Sciatic nerve (tissue), 2 donors: ENCODE measurements around the gene KIF5B. TPM values are rescaled to one million over a fixed set of nuclear protein-coding genes. Genes with fewer than 3 reads are reported as not detected.
"Not testable (repeated sequence)": the region's sequence is repeated elsewhere in the genome, so short reads cannot be mapped to it uniquely, and the experiment has no call there.

Experiments used
- ATAC-seq: fragments of 200-7000 bp; cut with Tn5 transposase; one replicate; pipeline ENCODE4 v1.9.1; 2020; ENCODE audit warnings: mild to moderate bottlenecking, moderate library complexity
- DNase-seq: peaks from one replicate; pipeline ENCODE4 v3.0.0-alpha.2; 2020; ENCODE audit warnings: low spot score
- intact Hi-C: fragments of 100-400 bp; cut with DNase I; formaldehyde crosslinking; loops from one replicate; pipeline ENCODE4 v1.14.2; 2022
- total RNA-seq: library from RNA; stranded (reverse); fragmentation: NEBNext Ultra II Directional; extraction: Animal tissue kit (Norgen Biotek cat#: 25700); gene quantifications from one replicate; pipeline ENCODE4 v1.2.1, GENCODE V29; 2021
- donor health status: DM: no; HTN: no; CAD: no.
- donor health status: DM: no; HTN: no; CAD: no.

Gene KIF5B
- total RNA-seq, 1 donor from 2014 or later: 125 TPM

DNA sequence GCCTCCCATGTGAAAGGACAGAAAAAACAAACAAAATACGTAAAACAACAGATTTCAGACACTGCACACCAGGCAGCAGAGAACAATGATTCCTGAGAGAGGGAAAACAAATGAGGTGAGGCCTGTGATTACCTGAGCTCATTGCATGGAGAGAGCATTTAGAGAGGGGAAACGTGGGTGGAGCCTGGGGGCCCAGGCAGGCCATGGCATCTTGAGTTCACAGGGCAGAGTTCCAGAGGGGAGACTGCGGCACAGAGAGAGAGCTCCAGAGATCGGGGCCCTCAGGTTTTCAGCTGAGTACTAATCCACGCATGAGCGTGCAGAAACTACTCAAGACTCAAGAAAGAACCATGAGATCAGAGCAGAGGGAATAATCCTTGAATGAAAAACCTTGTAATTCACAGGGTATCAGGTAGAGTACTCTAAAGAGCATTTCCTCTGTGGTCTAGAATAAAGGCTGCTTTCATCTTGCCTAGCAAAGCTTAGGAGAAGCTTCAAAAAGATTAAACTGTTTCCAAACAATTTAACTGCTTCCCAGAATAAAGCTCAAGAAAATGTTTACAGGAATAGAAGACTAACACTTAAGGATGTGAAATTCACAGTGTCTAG is 81.0 kb downstream of the KIF5B start:
- no peak for DNase-seq
- intact Hi-C loops: no loop called here
- no peak for ATAC-seq

DNA sequence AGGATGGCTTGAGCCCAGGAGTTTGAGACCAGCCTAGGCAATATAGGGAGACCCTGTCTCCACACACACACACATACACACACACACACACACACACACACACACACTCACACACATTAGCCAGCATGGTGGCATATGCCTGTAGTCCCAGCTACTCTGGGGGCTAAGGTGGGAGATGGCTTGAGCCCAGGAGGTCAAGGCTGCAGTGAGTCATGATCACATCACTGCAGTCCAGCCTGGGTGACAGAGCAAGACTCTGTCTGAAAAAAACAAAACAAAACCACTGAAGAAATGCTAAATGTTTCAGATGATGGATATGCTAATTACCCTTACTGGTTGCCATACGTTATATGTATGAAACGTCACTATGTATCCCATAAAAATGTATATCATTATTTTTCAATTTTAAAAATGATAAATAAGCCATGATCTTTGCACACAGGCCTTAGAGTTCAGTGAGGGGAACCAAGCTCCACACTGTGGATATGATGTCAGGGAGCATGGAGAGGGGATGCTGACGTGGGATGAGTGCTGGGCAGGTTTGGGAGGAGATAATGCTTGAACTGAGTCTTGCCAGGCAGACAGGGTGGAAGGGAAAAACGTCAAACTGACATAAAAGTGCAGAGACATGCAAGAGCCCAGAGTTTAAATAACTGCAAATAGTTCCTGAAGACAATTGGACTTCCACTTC is 81.6 kb downstream of the KIF5B start:
- intact Hi-C loops: no loop called here
- ATAC-seq (no peak), DNase-seq (no peak)

DNA sequence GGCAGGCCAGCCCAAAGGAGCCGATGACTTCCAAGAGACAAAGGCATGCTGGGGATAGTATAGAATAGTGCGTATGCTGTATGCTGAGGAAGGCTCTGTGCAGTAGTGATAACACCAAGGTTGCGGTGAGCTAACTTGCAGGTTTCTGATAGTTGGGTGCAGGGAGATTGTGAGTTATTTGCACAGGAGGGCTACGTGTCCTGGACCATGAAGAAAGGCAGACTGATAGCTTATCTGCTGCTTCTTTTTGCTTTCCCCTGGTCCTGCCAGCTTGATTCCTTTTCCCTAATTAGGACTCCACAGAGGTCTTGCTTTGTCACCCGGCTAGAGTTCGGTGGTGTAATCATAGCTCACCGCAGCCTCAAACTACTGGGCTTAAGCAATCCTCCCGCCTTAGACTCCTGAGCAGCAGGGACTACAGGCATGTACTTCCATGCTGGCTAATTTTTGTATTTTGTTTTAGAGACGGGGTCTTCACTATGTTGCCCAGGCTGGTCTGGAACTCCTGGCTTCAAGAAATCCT is 83.6 kb downstream of the KIF5B start:
- intact Hi-C loops: no loop called here
- DNase-seq (no peak), ATAC-seq (no peak)

DNA sequence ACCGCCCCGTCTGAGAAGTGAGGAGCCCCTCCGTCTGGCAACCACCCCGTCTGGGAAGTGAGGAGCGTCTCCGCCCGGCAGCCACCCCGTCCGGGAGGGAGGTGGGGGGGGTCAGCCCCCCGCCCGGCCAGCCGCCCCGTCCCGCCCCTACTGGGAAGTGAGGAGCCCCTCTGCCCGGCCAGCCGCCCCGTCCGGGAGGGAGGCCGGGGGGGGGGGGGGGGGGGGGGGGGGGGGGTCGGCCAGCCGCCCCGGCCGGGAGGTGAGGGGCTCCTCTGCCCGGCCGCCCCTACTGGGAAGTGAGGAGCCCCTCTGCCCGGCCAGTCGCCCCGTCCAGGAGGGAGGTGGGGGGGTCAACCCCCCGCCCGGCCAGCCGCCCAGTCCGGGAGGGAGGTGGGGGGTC is 86.4 kb downstream of the KIF5B start:
- intact Hi-C loops, DNase-seq, ATAC-seq: not testable (repeated sequence)

DNA sequence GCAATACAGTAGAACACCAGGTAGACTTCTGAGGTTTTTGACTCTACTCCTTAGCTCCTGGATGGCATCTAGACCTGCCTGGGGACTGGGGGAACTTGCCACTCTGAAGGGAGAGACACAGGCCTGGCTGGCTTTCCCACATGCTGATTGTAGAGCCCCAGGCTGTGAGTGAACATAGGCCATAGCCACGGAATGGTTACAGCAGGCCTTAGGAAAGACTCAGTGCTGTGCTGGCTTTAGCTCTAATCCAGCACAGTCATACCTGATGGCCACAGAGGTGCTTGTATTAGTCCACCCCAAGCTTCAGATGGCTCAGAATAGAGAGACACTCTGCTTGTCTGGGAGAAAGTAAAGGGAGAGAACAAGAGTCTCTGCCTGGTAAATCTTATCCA is 92.6 kb downstream of the KIF5B start:
- no peak for ATAC-seq
- intact Hi-C loops: no loop called here
- no peak for DNase-seq

DNA sequence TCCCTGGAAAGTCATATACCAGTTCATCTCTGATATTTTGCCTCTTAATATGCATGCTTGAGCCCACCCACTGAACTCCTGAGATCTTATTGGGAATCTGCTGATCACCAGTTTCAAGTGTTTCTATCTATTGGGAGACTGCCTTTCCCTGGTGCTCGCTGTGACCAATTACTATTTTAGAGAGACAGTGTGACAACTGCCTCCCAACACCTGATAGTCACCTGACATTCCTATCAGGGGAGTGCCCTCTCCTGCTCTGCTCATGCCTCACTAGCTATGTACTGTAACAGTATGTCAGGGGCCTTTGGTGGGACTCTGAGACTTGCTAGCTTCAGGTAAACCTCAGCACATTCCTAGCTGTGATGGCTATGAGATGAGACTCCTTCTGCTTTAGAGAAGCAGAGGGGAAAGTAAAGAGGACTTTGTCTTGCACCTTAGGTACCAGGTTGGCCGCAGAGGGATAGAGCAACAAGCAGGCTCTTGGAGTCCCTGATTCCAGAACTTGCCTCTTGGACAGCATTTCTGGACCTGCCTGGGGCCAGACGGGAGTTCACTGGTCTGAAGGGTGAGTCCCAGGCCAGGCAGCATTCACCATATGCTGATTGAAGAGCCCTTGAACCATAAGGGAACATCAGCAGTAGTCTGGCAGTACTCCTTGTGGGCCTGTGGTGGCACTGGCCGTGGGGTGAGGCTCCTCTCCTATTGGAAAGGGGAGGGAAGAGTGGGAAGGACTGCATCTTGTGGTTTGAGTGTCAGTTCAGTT is 93.2 kb downstream of the KIF5B start:
- ATAC-seq (no peak), DNase-seq (no peak)
- intact Hi-C loops: no loop called here

DNA sequence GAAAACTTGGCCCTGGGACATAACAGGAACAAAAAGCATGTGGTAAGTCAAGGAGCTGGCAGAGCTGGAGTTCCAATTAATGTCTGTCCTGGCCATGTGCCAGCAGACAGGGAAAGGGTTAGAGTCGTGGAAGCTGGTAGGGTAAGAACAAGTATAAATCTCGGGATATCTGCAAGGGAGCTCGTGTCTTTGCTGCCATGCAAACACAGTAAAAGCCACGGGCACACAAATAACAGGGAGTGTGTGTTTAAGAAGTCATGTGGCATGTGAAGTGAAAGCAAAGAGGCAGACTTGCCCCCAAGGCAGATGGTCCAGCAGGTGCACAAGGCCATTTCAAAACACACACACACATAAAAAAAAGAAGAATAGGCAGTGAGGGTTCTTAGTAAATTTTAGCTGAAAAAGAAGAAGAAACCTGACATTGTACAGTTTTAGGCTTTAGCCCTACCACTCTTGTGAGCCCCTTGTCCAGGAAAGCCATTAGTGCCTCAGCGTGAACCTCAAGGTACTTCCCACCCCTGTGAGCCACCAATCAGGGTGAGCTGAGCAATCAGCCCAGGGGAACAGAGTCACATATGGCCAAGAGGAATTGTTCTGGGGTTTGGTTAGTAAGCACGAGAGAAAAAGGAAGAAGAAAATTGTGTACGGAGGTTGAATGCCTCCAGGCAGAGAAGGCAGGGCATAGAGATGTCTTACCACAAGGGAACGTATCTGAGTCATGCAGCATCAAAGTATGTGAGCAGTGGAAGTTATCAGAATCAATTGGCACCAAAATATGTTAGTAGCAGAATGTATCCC is 94.7 kb downstream of the KIF5B start:
- ATAC-seq (no peak), DNase-seq (no peak)
- intact Hi-C loops: no loop called here

DNA sequence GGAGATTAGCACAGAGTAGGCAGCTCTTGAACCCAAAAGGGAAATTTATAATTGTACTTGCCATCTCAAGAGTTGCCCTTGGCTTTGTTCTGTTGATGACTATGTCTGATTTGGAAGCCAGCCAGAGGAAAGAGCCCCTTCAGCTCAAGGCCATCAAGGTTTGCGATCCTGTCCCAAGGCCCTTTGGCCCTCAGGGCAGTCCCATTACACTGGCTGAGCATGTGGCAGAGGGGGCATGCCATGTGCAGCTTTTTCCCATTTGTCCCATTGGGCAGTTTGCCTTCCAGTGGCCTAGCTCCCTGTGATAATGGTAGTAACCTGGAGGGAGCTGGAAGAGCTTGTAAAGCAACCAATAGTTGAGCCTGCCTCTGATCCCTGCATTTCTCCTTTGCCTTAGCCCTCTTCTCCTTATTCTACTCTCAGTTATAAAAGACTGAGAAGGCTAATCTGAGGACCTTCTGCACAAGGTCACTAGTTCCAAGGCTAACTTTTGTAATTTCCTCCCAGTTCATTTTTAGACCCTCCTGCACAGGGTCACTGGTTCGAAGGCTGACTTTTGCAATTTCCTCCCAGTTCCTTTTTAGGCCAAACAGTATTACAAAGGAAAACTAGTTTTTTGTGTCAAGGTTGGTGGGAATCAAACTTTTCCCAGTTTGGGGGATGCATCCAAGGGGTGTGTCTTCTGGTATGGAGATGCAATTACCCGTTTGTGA is 96.6 kb downstream of the KIF5B start:
- ATAC-seq (no peak), DNase-seq (no peak)
- intact Hi-C loops: no loop called here

Other genes starting within 250 kb of the KIF5B start
- gene ARHGAP12, start 127.6 kb downstream of the KIF5B start, total RNA-seq: 57.0 TPM